HUES6 (cell line): Measurements from ENCODE around the gene MAN1A1.

Source experiments
- H3K27ac ChIP-seq: 2 replicates; pipeline ENCODE4 v1.7.0; 2013; ENCODE audit warnings: low read depth, mild to moderate bottlenecking, low read length, inconsistent platforms
- H3K27me3 ChIP-seq: 2 replicates; pipeline ENCODE4 v1.6.1; 2013; ENCODE audit warnings: low read length; ENCODE audit not compliant: control insufficient read depth, insufficient read depth
- H3K36me3 ChIP-seq: 2 replicates; pipeline ENCODE4 v1.6.1; 2013; ENCODE audit warnings: low read length; ENCODE audit not compliant: control insufficient read depth, insufficient read depth
- H3K4me1 ChIP-seq: 2 replicates; pipeline ENCODE4 v1.6.1; 2013; ENCODE audit warnings: low read length; ENCODE audit not compliant: control insufficient read depth, insufficient read depth
- H3K4me3 ChIP-seq: 2 replicates; pipeline ENCODE4 v1.5.1; 2013; ENCODE audit warnings: low read depth, low read length
- H3K9ac ChIP-seq: one replicate; pipeline ENCODE4 v1.6.1; 2013; ENCODE audit warnings: mild to moderate bottlenecking, low read length
- H3K9me3 ChIP-seq: 2 replicates; pipeline ENCODE4 v1.6.1; 2013; ENCODE audit warnings: low read depth, low read length; ENCODE audit not compliant: control insufficient read depth, insufficient read depth

MAN1A1 gene

GRCh38 chr6:119267126-119267905 is 82.2 kb downstream of the MAN1A1 start:
- peaks cover 13% of the 10 kb centered on the region for H3K9me3 ChIP-seq
- H3K4me3 ChIP-seq, result no peak overlapping the region
- H3K36me3 ChIP-seq, result 0 out of 2 replicates have a peak, but pooled peaks cover 3% of the 10 kb centered on the region
- no peaks in the 10 kb centered on the region for H3K4me1 ChIP-seq
- no peak overlapping the region for H3K27ac ChIP-seq
- H3K27me3 ChIP-seq, result no peaks in the 10 kb centered on the region
- H3K9ac ChIP-seq, result no peak overlapping the region

- no peak overlapping the region for H3K27ac ChIP-seq
- no peaks in the 10 kb centered on the region for H3K27me3 ChIP-seq
- no peaks in the 10 kb centered on the region for H3K36me3 ChIP-seq
- H3K4me3 ChIP-seq, result no peak overlapping the region
- H3K9me3 ChIP-seq, result no peaks in the 10 kb centered on the region; the same call in 1 of the 2 replicates
- H3K4me1 ChIP-seq, result no peaks in the 10 kb centered on the region
- H3K9ac ChIP-seq, result no peak overlapping the region
These were observed 84.6 kb downstream of the MAN1A1 start for GRCh38 chr6:119264854-119265397.

DNA sequence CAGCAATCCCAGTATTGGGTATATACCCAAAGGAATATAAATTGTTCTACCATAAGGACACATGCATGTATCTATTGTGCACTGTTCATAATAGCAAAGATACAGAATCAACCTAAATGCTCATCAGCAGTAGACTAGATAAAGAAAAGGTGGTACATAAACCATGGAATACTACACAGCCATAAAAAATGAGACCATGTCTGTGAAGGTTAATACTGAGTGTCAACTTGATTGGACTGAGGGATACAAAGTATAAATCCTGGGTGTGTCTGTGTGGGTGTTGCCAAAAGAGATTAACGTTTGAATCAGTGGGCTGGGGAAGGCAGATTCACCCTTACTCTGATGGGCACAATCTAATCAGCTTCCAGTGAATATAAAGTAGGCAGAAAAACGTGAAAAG is 86.9 kb downstream of the MAN1A1 start:
- no peak overlapping the region for H3K4me3 ChIP-seq
- H3K27me3 ChIP-seq, result no peaks in the 10 kb centered on the region
- no peak overlapping the region for H3K9ac ChIP-seq
- H3K27ac ChIP-seq, result no peak overlapping the region
- H3K9me3 ChIP-seq, result no peaks in the 10 kb centered on the region
- peaks cover 4% of the 10 kb centered on the region; the same call in 1 of the 2 replicates for H3K4me1 ChIP-seq
- no peaks in the 10 kb centered on the region for H3K36me3 ChIP-seq

DNA sequence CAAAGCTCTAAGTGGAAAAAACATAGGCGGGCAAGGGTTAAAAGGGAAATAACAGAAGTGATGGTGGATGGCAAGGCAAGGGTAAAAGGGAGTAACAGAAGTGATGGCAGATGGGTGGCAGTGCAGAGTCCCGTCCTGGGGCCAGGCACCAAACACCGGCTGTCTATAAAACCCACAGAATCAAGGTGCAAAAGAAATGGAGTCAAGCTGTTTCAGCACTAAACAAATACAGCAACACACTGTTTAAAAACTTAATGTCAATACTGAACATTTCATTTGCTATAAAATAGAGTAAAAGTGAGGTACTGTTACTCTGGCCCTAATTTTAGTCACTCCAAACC is 87.6 kb downstream of the MAN1A1 start:
- no peaks in the 10 kb centered on the region for H3K36me3 ChIP-seq
- H3K27ac ChIP-seq, result no peak overlapping the region
- H3K4me3 ChIP-seq, result no peak overlapping the region
- no peak overlapping the region for H3K9ac ChIP-seq
- H3K27me3 ChIP-seq, result no peaks in the 10 kb centered on the region
- no peaks in the 10 kb centered on the region for H3K9me3 ChIP-seq
- H3K4me1 ChIP-seq, result peaks cover 4% of the 10 kb centered on the region; the same call in 1 of the 2 replicates

GRCh38 chr6:119259027-119259426 is 90.5 kb downstream of the MAN1A1 start:
- Histone ChIP-seq H3K36me3 (no peaks in the 10 kb centered on the region), H3K27ac (no peak overlapping the region), H3K4me3 (no peak overlapping the region), H3K27me3 (no peaks in the 10 kb centered on the region), H3K9ac (no peak overlapping the region), H3K9me3 (no peaks in the 10 kb centered on the region), H3K4me1 (peaks cover 4% of the 10 kb centered on the region; the same call in 1 of the 2 replicates)

GRCh38 chr6:119257726-119258125 is 91.8 kb downstream of the MAN1A1 start:
- H3K27ac ChIP-seq, result no peak overlapping the region
- H3K4me1 ChIP-seq, result peaks cover 4% of the 10 kb centered on the region; the same call in 1 of the 2 replicates
- no peaks in the 10 kb centered on the region for H3K36me3 ChIP-seq
- H3K9ac ChIP-seq, result no peak overlapping the region
- H3K27me3 ChIP-seq, result no peaks in the 10 kb centered on the region
- no peak overlapping the region for H3K4me3 ChIP-seq
- H3K9me3 ChIP-seq, result no peaks in the 10 kb centered on the region

GRCh38 chr6:119256978-119257462 is 92.5 kb downstream of the MAN1A1 start:
- Histone ChIP-seq H3K9me3 (no peaks in the 10 kb centered on the region), H3K4me1 (peaks cover 4% of the 10 kb centered on the region; the same call in 1 of the 2 replicates), H3K4me3 (no peak overlapping the region), H3K27ac (no peak overlapping the region), H3K36me3 (no peaks in the 10 kb centered on the region), H3K9ac (no peak overlapping the region), H3K27me3 (no peaks in the 10 kb centered on the region)

DNA sequence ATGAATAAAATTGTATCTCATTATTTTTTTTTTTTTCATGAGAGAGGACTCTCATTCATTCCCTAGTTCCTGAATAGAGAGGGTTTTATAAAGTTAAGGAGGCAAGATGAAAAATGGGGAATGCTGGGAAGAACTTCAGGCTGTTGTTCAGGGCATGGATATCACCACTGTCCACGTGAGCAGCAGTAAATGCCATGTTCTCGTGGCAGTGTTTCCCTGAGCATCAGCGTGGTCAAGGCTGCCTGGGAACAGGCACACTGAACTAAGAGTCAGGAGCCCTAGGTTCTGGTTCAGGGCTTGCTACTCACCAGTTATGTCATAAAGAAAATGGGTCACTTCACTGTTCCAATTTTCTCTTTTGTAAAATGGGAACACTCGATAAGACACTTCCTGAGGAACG is 93.2 kb downstream of the MAN1A1 start:
- Histone ChIP-seq H3K27me3 (no peaks in the 10 kb centered on the region), H3K36me3 (no peaks in the 10 kb centered on the region), H3K4me1 (peaks cover 4% of the 10 kb centered on the region; the same call in 1 of the 2 replicates), H3K27ac (no peak overlapping the region), H3K9ac (no peak overlapping the region), H3K4me3 (no peak overlapping the region), H3K9me3 (no peaks in the 10 kb centered on the region)

- Histone ChIP-seq H3K9me3 (no peaks in the 10 kb centered on the region), H3K4me1 (peaks cover 4% of the 10 kb centered on the region; the same call in 1 of the 2 replicates), H3K4me3 (no peak overlapping the region), H3K9ac (no peak overlapping the region), H3K36me3 (no peaks in the 10 kb centered on the region), H3K27me3 (no peaks in the 10 kb centered on the region), H3K27ac (no peak overlapping the region)
These were observed 94.1 kb downstream of the MAN1A1 start for GRCh38 chr6:119255492-119255891.

- H3K36me3 ChIP-seq, result no peaks in the 10 kb centered on the region
- no peak overlapping the region for H3K27ac ChIP-seq
- no peaks in the 10 kb centered on the region for H3K4me1 ChIP-seq
- H3K27me3 ChIP-seq, result no peaks in the 10 kb centered on the region
- no peak overlapping the region for H3K9ac ChIP-seq
- no peaks in the 10 kb centered on the region for H3K9me3 ChIP-seq
- H3K4me3 ChIP-seq, result no peak overlapping the region
These were observed 99.5 kb downstream of the MAN1A1 start for GRCh38 chr6:119250036-119250435.

GRCh38 chr6:119249319-119249718 is 100.2 kb downstream of the MAN1A1 start:
- no peaks in the 10 kb centered on the region for H3K9me3 ChIP-seq
- H3K27me3 ChIP-seq, result no peaks in the 10 kb centered on the region
- no peaks in the 10 kb centered on the region for H3K4me1 ChIP-seq
- no peak overlapping the region for H3K9ac ChIP-seq
- no peak overlapping the region for H3K27ac ChIP-seq
- no peak overlapping the region for H3K4me3 ChIP-seq
- H3K36me3 ChIP-seq, result no peaks in the 10 kb centered on the region
